Measurements from ENCODE around the gene FOXP3. TPM values are rescaled to one million over a fixed set of nuclear protein-coding genes. Genes with fewer than 3 reads are reported as not detected.
A peak's percentile ranks its signal among the peaks of the same experiment; 100 is the strongest.

Gene FOXP3
- total RNA-seq, 1 experiment from 2014 or later: 0.26 TPM

- TF ChIP-seq, protein P1, sequence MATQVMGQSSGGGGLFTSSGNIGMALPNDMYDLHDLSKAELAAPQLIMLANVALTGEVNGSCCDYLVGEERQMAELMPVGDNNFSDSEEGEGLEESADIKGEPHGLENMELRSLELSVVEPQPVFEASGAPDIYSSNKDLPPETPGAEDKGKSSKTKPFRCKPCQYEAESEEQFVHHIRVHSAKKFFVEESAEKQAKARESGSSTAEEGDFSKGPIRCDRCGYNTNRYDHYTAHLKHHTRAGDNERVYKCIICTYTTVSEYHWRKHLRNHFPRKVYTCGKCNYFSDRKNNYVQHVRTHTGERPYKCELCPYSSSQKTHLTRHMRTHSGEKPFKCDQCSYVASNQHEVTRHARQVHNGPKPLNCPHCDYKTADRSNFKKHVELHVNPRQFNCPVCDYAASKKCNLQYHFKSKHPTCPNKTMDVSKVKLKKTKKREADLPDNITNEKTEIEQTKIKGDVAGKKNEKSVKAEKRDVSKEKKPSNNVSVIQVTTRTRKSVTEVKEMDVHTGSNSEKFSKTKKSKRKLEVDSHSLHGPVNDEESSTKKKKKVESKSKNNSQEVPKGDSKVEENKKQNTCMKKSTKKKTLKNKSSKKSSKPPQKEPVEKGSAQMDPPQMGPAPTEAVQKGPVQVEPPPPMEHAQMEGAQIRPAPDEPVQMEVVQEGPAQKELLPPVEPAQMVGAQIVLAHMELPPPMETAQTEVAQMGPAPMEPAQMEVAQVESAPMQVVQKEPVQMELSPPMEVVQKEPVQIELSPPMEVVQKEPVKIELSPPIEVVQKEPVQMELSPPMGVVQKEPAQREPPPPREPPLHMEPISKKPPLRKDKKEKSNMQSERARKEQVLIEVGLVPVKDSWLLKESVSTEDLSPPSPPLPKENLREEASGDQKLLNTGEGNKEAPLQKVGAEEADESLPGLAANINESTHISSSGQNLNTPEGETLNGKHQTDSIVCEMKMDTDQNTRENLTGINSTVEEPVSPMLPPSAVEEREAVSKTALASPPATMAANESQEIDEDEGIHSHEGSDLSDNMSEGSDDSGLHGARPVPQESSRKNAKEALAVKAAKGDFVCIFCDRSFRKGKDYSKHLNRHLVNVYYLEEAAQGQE (IDR thresholded peaks at IDR 0.05; ENCODE audit: insufficient read depth in 1 of 2, low read depth in 2 of 2, low read length in 1 of 2): no peak
- no peak for TF ChIP-seq POLR2AphosphoS5 (IDR thresholded peaks at IDR 0.05; ENCODE audit: low read depth, low read length)
- no peak for TF ChIP-seq TCF7L2 (IDR thresholded peaks at IDR 0.05; ENCODE audit: low read depth, low read length)
- TF ChIP-seq, protein P2, sequence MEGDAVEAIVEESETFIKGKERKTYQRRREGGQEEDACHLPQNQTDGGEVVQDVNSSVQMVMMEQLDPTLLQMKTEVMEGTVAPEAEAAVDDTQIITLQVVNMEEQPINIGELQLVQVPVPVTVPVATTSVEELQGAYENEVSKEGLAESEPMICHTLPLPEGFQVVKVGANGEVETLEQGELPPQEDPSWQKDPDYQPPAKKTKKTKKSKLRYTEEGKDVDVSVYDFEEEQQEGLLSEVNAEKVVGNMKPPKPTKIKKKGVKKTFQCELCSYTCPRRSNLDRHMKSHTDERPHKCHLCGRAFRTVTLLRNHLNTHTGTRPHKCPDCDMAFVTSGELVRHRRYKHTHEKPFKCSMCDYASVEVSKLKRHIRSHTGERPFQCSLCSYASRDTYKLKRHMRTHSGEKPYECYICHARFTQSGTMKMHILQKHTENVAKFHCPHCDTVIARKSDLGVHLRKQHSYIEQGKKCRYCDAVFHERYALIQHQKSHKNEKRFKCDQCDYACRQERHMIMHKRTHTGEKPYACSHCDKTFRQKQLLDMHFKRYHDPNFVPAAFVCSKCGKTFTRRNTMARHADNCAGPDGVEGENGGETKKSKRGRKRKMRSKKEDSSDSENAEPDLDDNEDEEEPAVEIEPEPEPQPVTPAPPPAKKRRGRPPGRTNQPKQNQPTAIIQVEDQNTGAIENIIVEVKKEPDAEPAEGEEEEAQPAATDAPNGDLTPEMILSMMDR (IDR thresholded peaks at IDR 0.05): no peak
- TF ChIP-seq SIN3A (IDR thresholded peaks at IDR 0.05; ENCODE audit: borderline replicate concordance, insufficient read depth, low read depth, low read length): no peak
- POLR2A ChIA-PET: interaction anchor here (0.7 to 0.9 kb wide), 2 partner anchors 34 to 78 kb away, joined by 3 read pairs; partner anchors contain the start of gene CCDC22
Measured at GRCh38 chrX:49268702-49269009, 4.1 kb upstream of the FOXP3 start.

DNA sequence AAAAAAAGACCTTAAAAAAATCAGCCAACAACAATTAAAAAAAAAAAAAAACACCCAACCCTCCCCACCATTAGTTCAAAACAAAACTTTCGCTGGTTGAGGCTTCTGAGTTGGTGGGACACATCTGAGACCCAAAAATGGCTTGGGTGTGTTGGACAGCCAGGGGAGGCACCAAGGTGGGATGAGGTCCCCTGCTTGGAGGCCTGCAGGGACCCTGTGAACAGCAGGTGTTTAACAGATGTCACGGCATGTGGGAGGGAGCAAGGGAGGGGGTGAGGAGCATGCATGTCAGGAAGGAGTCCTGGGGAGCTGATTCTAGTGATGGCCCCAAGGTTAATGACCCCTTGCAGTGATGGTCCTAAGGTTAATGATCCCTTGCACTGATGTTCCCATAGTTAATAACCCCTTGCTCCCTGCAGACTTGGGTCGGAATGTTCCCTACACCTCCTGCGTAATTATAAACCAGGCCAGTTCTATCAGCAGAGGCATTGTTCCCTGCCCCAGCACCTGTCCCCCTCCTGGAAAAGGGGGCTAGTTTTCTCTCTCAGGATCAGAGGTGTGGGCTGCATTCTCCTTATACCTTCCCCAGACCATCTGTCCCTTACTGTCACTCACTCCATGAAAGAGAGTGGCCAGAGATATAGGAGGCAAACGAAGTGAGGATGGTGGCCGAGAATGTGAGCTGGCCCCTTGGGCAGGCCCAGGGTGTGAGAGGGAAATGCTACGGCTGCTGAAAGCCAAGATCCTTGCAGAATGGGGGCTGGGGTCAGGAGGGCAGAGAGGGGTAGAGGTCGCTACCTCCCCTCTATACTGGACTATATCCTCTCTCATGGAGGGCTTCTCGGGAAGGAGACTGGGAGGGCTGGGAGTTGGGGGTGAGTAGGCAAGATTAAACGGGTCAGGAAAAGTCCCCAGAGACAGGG, 2.3 kb upstream of the FOXP3 start:
- no peak for TF ChIP-seq SIN3A (IDR thresholded peaks at IDR 0.05; ENCODE audit: borderline replicate concordance, insufficient read depth, low read depth, low read length)
- TF ChIP-seq, protein P1 (IDR thresholded peaks at IDR 0.05; ENCODE audit: insufficient read depth in 1 of 2, low read depth in 2 of 2, low read length in 1 of 2): no peak
- no peak for TF ChIP-seq POLR2AphosphoS5 (IDR thresholded peaks at IDR 0.05; ENCODE audit: low read depth, low read length)
- no peak for TF ChIP-seq TCF7L2 (IDR thresholded peaks at IDR 0.05; ENCODE audit: low read depth, low read length)
- no TSS peak for BruUV-seq (replicated peaks)
- peaks cover 11% of the 10 kb centered on the region for H3K4me1 ChIP-seq (ENCODE audit: control insufficient read depth, insufficient read depth, low read length)
- in situ Hi-C loops (cut with HindIII; ENCODE audit: low pct_unique_long_range_greater_than_20kb, low sequenced_read_pairs) (no loop called here), intact Hi-C loops (cut with micrococcal nuclease; ENCODE audit: unreplicated experiment) (no loop called here)
- H3K27me3 ChIP-seq (ENCODE audit: control insufficient read depth, insufficient read depth, low read length): no peaks in the 10 kb centered on the region
- no peak overlapping the region for H3K27ac ChIP-seq (ENCODE audit: low read length)
- no peak for DNase-seq (ENCODE audit: low read depth, low spot score)
- H3K9me3 ChIP-seq (ENCODE audit: control insufficient read depth, insufficient read depth, low read depth, low read length): no peaks in the 10 kb centered on the region
- no peak overlapping the region for H3K4me3 ChIP-seq (ENCODE audit: low read depth in 2 of 2, low read length in 2 of 2)
- ATAC-seq: no peak
- H3K36me3 ChIP-seq (ENCODE audit: control insufficient read depth, insufficient read depth, low read length): no peaks in the 10 kb centered on the region
- ChIA-PET CTCF (no interaction called here), POLR2A (interaction anchor here (0.7 kb wide), 1 partner anchor 658 kb away, joined by 3 read pairs; no protein-coding TSS in a partner anchor)

More at GRCh38 chrX:49268702-49269009, 4.1 kb upstream of the FOXP3 start:
- peaks cover 20% of the 10 kb centered on the region for H3K4me1 ChIP-seq (ENCODE audit: control insufficient read depth, insufficient read depth, low read length)
- H3K27ac ChIP-seq (ENCODE audit: low read length): peak overlapping the region; percentile 94
- H3K4me3 ChIP-seq (ENCODE audit: low read depth in 2 of 2, low read length in 2 of 2): peak overlapping the region; percentile 58 to 78
- TSS peak; percentile 93 for BruUV-seq (replicated peaks)
- CTCF ChIA-PET: interaction anchor here (0.9 kb wide), 1 partner anchor 23 kb away, joined by 3 read pairs; no protein-coding TSS in a partner anchor
- in situ Hi-C loops (cut with HindIII; ENCODE audit: low pct_unique_long_range_greater_than_20kb, low sequenced_read_pairs) (no loop called here), intact Hi-C loops (cut with micrococcal nuclease; ENCODE audit: unreplicated experiment) (no loop called here)
- H3K36me3 ChIP-seq (ENCODE audit: control insufficient read depth, insufficient read depth, low read length): no peaks in the 10 kb centered on the region
- DNase-seq (ENCODE audit: low read depth, low spot score) (no peak), ATAC-seq (no peak)
- H3K9me3 ChIP-seq (ENCODE audit: control insufficient read depth, insufficient read depth, low read depth, low read length): no peaks in the 10 kb centered on the region
- H3K27me3 ChIP-seq (ENCODE audit: control insufficient read depth, insufficient read depth, low read length): no peaks in the 10 kb centered on the region
